Caco-2 (cell line): ENCODE data around the gene ZFP91. TPM values are rescaled to one million over a fixed set of nuclear protein-coding genes. Genes with fewer than 3 reads are reported as not detected.

Experiments used
- BruUV-seq: library from RNA; stranded (reverse); fragments of 400-500 nt; replicated peaks from 2 replicates; lab custom pipeline; 2021; lab: Mats Ljungman, UMichigan
- CTCF ChIA-PET: fragments of 300-600 bp; sonication (Branson Sonifier 250); formaldehyde crosslinking; loops from one replicate; lab custom pipeline; 2022; ENCODE audit warnings: antibody characterized with exemption; lab: Charles Lee
- POLR2A ChIA-PET: fragments of 300-600 bp; sonication (Branson Sonifier 250); formaldehyde crosslinking; loops from one replicate; lab custom pipeline; 2022; ENCODE audit warnings: antibody characterized with exemption; lab: Charles Lee
- DNase-seq, 2 experiments: peaks; one replicate each; pipeline versions ENCODE4 v3.0.0 to v3.0.0-alpha.2; 2020 to 2022
- H3K27me3 ChIP-seq: replicated peaks from 2 replicates; pipeline ENCODE4 v1.6.0; 2011; ENCODE audit warnings: low read length; ENCODE audit not compliant: control insufficient read depth, insufficient read depth
- H3K36me3 ChIP-seq: 2 replicates; pipeline ENCODE4 v1.5.1; 2011; ENCODE audit warnings: low read length; ENCODE audit not compliant: control insufficient read depth, insufficient read depth
- H3K4me1 ChIP-seq: fragments of 250-450 bp; sonication (Bioruptor Pico); 2 replicates; pipeline ENCODE4 v1.5.1; 2020; ENCODE audit warnings: mild to moderate bottlenecking
- H3K4me3 ChIP-seq: 2 replicates; pipeline ENCODE4 v1.5.1; 2011; ENCODE audit warnings: low read depth, mild to moderate bottlenecking, control low read depth, low read length
- H3K9me3 ChIP-seq: fragments of 250-450 bp; sonication (Bioruptor Pico); 2 replicates; pipeline ENCODE4 v1.5.1; 2020; ENCODE audit warnings: mild to moderate bottlenecking, moderate library complexity
- H3K27ac Mint-ChIP-seq: one replicate; pipeline ENCODE4 v1.8.0; 2022; ENCODE audit warnings: mixed read lengths; ENCODE audit not compliant: unreplicated experiment
- H3K27me3 Mint-ChIP-seq: one replicate; pipeline ENCODE4 v1.8.0; 2022; ENCODE audit warnings: mixed read lengths; ENCODE audit not compliant: insufficient read depth, unreplicated experiment
- H3K36me3 Mint-ChIP-seq: one replicate; pipeline ENCODE4 v1.8.0; 2022; ENCODE audit warnings: mild to moderate bottlenecking, mixed read lengths; ENCODE audit not compliant: insufficient read depth, unreplicated experiment
- H3K4me1 Mint-ChIP-seq: one replicate; pipeline ENCODE4 v1.8.0; 2022; ENCODE audit warnings: low read depth, mixed read lengths; ENCODE audit not compliant: unreplicated experiment
- H3K4me3 Mint-ChIP-seq: one replicate; pipeline ENCODE4 v1.8.0; 2022; ENCODE audit warnings: mild to moderate bottlenecking, moderate library complexity, mixed read lengths; ENCODE audit not compliant: unreplicated experiment
- H3K9me3 Mint-ChIP-seq: one replicate; pipeline ENCODE4 v1.8.0; 2022; ENCODE audit warnings: mixed read lengths; ENCODE audit not compliant: unreplicated experiment
- CTCF ChIP-seq, 2 experiments: fragments of 200-600 bp in 1 of 2; IDR thresholded peaks; 1 replicate in 1 of 2; 2 replicates in 1 of 2; pipeline versions ENCODE4 v1.5.1 to v1.8.0; 2011 to 2022; ENCODE audit warnings: antibody characterized with exemption in 1 of 2, control low read depth in 1 of 2, inconsistent platforms in 1 of 2, low read depth in 1 of 2, low read length in 1 of 2, mild to moderate bottlenecking in 1 of 2, moderate library complexity in 1 of 2; ENCODE audit not compliant: insufficient read depth in 1 of 2, severe bottlenecking in 1 of 2, unreplicated experiment in 1 of 2
- intact Hi-C: fragments of 100-400 bp; cut with micrococcal nuclease; formaldehyde crosslinking; loops from one replicate; pipeline ENCODE4 v1.10.0; 2022; ENCODE audit not compliant: unreplicated experiment
- total RNA-seq: library from RNA; stranded (reverse); gene quantifications from 2 replicates; pipeline ENCODE4 v1.2.3, GENCODE V29; 2022

Gene ZFP91
- total RNA-seq, 1 experiment from 2014 or later, result 40.6 TPM

GRCh38 chr11:58650496-58650895, 71.6 kb downstream of the ZFP91 start:
- H3K9me3 Mint-ChIP-seq, result peaks cover 11% of the 10 kb centered on the region
- H3K4me3 Mint-ChIP-seq, result no peak overlapping the region
- ChIA-PET POLR2A (no interaction called here), CTCF (no interaction called here)
- Histone ChIP-seq H3K4me3 (no peak overlapping the region), H3K36me3 (no peaks in the 10 kb centered on the region), H3K27me3 (no peaks in the 10 kb centered on the region), H3K4me1 (0 out of 2 replicates have a peak, but pooled peaks cover 4% of the 10 kb centered on the region), H3K9me3 (peaks cover 9% of the 10 kb centered on the region)
- intact Hi-C loops, result loop anchor here (10.0 kb wide), 1 partner anchor 64 kb away; no protein-coding TSS in a partner anchor
- H3K27ac Mint-ChIP-seq, result no peak overlapping the region
- no peak for DNase-seq
- H3K4me1 Mint-ChIP-seq, result peaks cover 16% of the 10 kb centered on the region
- H3K36me3 Mint-ChIP-seq, result no peaks in the 10 kb centered on the region
- H3K27me3 Mint-ChIP-seq, result no peaks in the 10 kb centered on the region
- BruUV-seq, result no TSS peak
- no peak for TF ChIP-seq CTCF (IDR thresholded peaks at IDR 0.05; ENCODE audit: insufficient read depth in 1 of 2, low read depth in 1 of 2, low read length in 1 of 2, severe bottlenecking in 1 of 2, unreplicated experiment in 1 of 2)

- Mint-ChIP-seq H3K9me3 (peaks cover 11% of the 10 kb centered on the region), H3K27me3 (no peaks in the 10 kb centered on the region), H3K36me3 (no peaks in the 10 kb centered on the region), H3K4me3 (no peak overlapping the region), H3K27ac (no peak overlapping the region), H3K4me1 (peaks cover 16% of the 10 kb centered on the region)
- BruUV-seq, result no TSS peak
- TF ChIP-seq CTCF (IDR thresholded peaks at IDR 0.05; ENCODE audit: insufficient read depth in 1 of 2, low read depth in 1 of 2, low read length in 1 of 2, severe bottlenecking in 1 of 2, unreplicated experiment in 1 of 2), result no peak
- no peaks in the 10 kb centered on the region for H3K27me3 ChIP-seq
- CTCF ChIA-PET, result interaction anchor here (1.4 kb wide), 1 partner anchor 248 kb away, joined by 3 read pairs; no protein-coding TSS in a partner anchor
- H3K4me1 ChIP-seq, result 0 out of 2 replicates have a peak, but pooled peaks cover 4% of the 10 kb centered on the region
- H3K36me3 ChIP-seq, result no peaks in the 10 kb centered on the region
- H3K4me3 ChIP-seq, result no peak overlapping the region
- intact Hi-C loops, result loop anchor here (10.0 kb wide), 1 partner anchor 62 kb away; no protein-coding TSS in a partner anchor
- H3K9me3 ChIP-seq, result no peaks in the 10 kb centered on the region; the same call in 1 of the 2 replicates
- DNase-seq, result no peak
- POLR2A ChIA-PET, result no interaction called here
Observed at GRCh38 chr11:58652726-58653280, 73.9 kb downstream of the ZFP91 start.

- no TSS peak for BruUV-seq
- peaks cover 23% of the 10 kb centered on the region for H3K4me1 Mint-ChIP-seq
- peaks cover 7% of the 10 kb centered on the region for H3K9me3 Mint-ChIP-seq
- H3K27me3 Mint-ChIP-seq, result no peaks in the 10 kb centered on the region
- no peak overlapping the region for H3K27ac Mint-ChIP-seq
- POLR2A ChIA-PET, result no interaction called here
- H3K36me3 Mint-ChIP-seq, result no peaks in the 10 kb centered on the region
- DNase-seq, result peak; percentile 75 to 82
- no peak overlapping the region for H3K4me3 ChIP-seq
- CTCF ChIA-PET, result interaction anchor here (1.7 to 1.9 kb wide), 2 partner anchors 134 to 404 kb away, joined by 6 to 8 read pairs; no protein-coding TSS in a partner anchor
- intact Hi-C loops, result loop anchor here (1.0 to 10.0 kb wide), 6 partner anchors 21 to 504 kb away; no protein-coding TSS in a partner anchor
- H3K4me1 ChIP-seq, result peaks cover 13% of the 10 kb centered on the region; the same call in 1 of the 2 replicates
- peak; percentile 88 to 97 for TF ChIP-seq CTCF (IDR thresholded peaks at IDR 0.05; ENCODE audit: insufficient read depth in 1 of 2, low read depth in 1 of 2, low read length in 1 of 2, severe bottlenecking in 1 of 2, unreplicated experiment in 1 of 2)
- H3K4me3 Mint-ChIP-seq, result no peak overlapping the region
- H3K27me3 ChIP-seq, result no peaks in the 10 kb centered on the region
- no peaks in the 10 kb centered on the region for H3K36me3 ChIP-seq
- no peaks in the 10 kb centered on the region; the same call in 1 of the 2 replicates for H3K9me3 ChIP-seq
Observed at GRCh38 chr11:58654079-58654907, 75.4 kb downstream of the ZFP91 start.
